ENCODE data around the gene EIF4A2.

Gene EIF4A2

GRCh38 chr3:186783058-186783730 is at the start of gene EIF4A2:
Gene EIF4A2, plus strand, starts transcription at chr3:186783577. Its CDS starts 34 bp downstream, at chr3:186783611.
- peak; percentile 80 for DNase-seq (ENCODE audit: low read depth in 2 of 2)

GRCh38 chr3:186742618-186743380 is 40.6 kb upstream of the EIF4A2 start:
- no peak for DNase-seq (ENCODE audit: low read depth in 2 of 2)

- DNase-seq (ENCODE audit: low read depth in 2 of 2), result no peak
Observed at GRCh38 chr3:186743666-186744065, 39.7 kb upstream of the EIF4A2 start.

GRCh38 chr3:186746008-186746407 is 37.4 kb upstream of the EIF4A2 start:
- DNase-seq (ENCODE audit: low read depth in 2 of 2), result peak; percentile 53 to 60

GRCh38 chr3:186750316-186750715 is 33.1 kb upstream of the EIF4A2 start:
- no peak for DNase-seq (ENCODE audit: low read depth in 2 of 2)

GRCh38 chr3:186751480-186751879 is 31.9 kb upstream of the EIF4A2 start:
- DNase-seq (ENCODE audit: low read depth in 2 of 2), result no peak

- no peak for DNase-seq (ENCODE audit: low read depth in 2 of 2)
Observed at GRCh38 chr3:186754006-186754405, 29.4 kb upstream of the EIF4A2 start.

- DNase-seq (ENCODE audit: low read depth in 2 of 2), result no peak
Observed at GRCh38 chr3:186754871-186755270, 28.5 kb upstream of the EIF4A2 start.

GRCh38 chr3:186757214-186757613 is 26.2 kb upstream of the EIF4A2 start:
- DNase-seq (ENCODE audit: low read depth in 2 of 2), result no peak

GRCh38 chr3:186757686-186758220 is 25.6 kb upstream of the EIF4A2 start:
- no peak for DNase-seq (ENCODE audit: low read depth in 2 of 2)

- DNase-seq (ENCODE audit: low read depth in 2 of 2), result no peak
Observed at GRCh38 chr3:186759231-186759930, 24.0 kb upstream of the EIF4A2 start.

- no peak for DNase-seq (ENCODE audit: low read depth in 2 of 2)
Observed at GRCh38 chr3:186760141-186760833, 23.1 kb upstream of the EIF4A2 start.

- no peak for DNase-seq (ENCODE audit: low read depth in 2 of 2)
Observed at GRCh38 chr3:186760897-186761447, 22.4 kb upstream of the EIF4A2 start.

- DNase-seq (ENCODE audit: low read depth in 2 of 2), result no peak
Observed at GRCh38 chr3:186772281-186772694, 11.1 kb upstream of the EIF4A2 start.

- no peak for DNase-seq (ENCODE audit: low read depth in 2 of 2)
Observed at GRCh38 chr3:186772701-186773417, 10.5 kb upstream of the EIF4A2 start.

GRCh38 chr3:186775999-186776398 is 7.4 kb upstream of the EIF4A2 start:
- DNase-seq (ENCODE audit: low read depth in 2 of 2), result no peak

GRCh38 chr3:186779204-186779603 is 4.2 kb upstream of the EIF4A2 start:
- no peak for DNase-seq (ENCODE audit: low read depth in 2 of 2)

- no peak for DNase-seq (ENCODE audit: low read depth in 2 of 2)
Observed at GRCh38 chr3:186782542-186783057, 777 bp upstream of the EIF4A2 start.

- DNase-seq (ENCODE audit: low read depth in 2 of 2), result no peak
Observed at GRCh38 chr3:186783731-186784515, 546 bp downstream of the EIF4A2 start.

Measured in fibroblast of skin of left biceps (primary cell).